GM23248 (cell line): ENCODE results near the gene TSPYL2.

Source experiments
- EZH2 ChIP-seq: fragments of 200-600 bp; sonication (generic); IDR thresholded peaks from 2 replicates; pipeline ENCODE4 v1.6.1; 2018; ENCODE audit warnings: antibody characterized with exemption, mild to moderate bottlenecking; ENCODE audit not compliant: insufficient read depth, poor library complexity, severe bottlenecking
- EZH2phosphoT487 ChIP-seq: fragments of 200-600 bp; sonication (generic); IDR thresholded peaks from 2 replicates; pipeline ENCODE4 v1.6.1; 2018; ENCODE audit warnings: antibody characterized with exemption, moderate library complexity, mild to moderate bottlenecking, low read depth; ENCODE audit not compliant: insufficient read depth

- TF ChIP-seq EZH2: no peak
- no peak for TF ChIP-seq EZH2phosphoT487
These were observed 828 bp downstream of the TSPYL2 start for GRCh38 chrX:53082773-53083616.
